Prostate gland (tissue), 2 donors: ENCODE measurements around the gene RASA4.
"Not testable (repeated sequence)": the region's sequence is repeated elsewhere in the genome, so short reads cannot be mapped to it uniquely, and the experiment has no call there.

Source experiments
- CTCF ChIP-seq, 4 experiments: fragments of 200-600 bp in 2 of 4; fragments of 450-650 bp in 2 of 4; sonication (generic) in 2 of 4; IDR thresholded peaks; 1 replicate in 3 of 4; 2 replicates in 1 of 4; pipeline ENCODE4 v1.5.1; 2016 to 2019; ENCODE audit warnings: antibody characterized with exemption in 4 of 4, mild to moderate bottlenecking in 2 of 4, moderate library complexity in 2 of 4
- POLR2A ChIP-seq: fragments of 450-650 bp; IDR thresholded peaks from one replicate; pipeline ENCODE4 v1.6.1; 2016; ENCODE audit warnings: antibody characterized with exemption, mild to moderate bottlenecking

GRCh38 chr7:102636956-102637355, 20.4 kb upstream of the RASA4 start:
- not testable (repeated sequence) for TF ChIP-seq POLR2A; CTCF (IDR thresholded peaks at IDR 0.05)
